Stimulated activated naive CD4-positive, alpha-beta T cell (primary cell): ENCODE measurements around the gene DNPEP.

Experiments
- DNase-seq, 6 experiments: peaks; one replicate each; lab custom pipeline; 2025; lab: John Stamatoyannopoulos, UW

The DNPEP gene

DNA sequence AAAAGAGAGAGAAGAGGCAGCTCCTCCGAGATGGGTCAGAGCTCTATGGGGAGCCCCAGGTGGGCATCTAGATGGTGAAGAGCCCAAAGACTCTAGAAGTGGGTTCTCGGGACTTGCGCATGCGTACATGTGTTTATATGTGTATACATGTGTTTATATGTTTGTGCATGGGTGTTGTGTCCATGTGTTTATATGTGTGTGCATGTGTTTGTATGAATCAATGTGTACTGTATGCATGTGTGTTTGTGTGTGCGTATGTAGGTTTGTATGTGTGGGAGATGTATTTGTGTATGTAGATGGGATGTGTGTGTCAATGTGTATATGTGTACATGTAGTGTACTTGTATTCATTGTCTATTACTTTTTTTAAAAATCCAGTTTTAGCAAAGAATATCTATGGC is 25.6 kb downstream of the DNPEP start:
- no peak for DNase-seq

DNA sequence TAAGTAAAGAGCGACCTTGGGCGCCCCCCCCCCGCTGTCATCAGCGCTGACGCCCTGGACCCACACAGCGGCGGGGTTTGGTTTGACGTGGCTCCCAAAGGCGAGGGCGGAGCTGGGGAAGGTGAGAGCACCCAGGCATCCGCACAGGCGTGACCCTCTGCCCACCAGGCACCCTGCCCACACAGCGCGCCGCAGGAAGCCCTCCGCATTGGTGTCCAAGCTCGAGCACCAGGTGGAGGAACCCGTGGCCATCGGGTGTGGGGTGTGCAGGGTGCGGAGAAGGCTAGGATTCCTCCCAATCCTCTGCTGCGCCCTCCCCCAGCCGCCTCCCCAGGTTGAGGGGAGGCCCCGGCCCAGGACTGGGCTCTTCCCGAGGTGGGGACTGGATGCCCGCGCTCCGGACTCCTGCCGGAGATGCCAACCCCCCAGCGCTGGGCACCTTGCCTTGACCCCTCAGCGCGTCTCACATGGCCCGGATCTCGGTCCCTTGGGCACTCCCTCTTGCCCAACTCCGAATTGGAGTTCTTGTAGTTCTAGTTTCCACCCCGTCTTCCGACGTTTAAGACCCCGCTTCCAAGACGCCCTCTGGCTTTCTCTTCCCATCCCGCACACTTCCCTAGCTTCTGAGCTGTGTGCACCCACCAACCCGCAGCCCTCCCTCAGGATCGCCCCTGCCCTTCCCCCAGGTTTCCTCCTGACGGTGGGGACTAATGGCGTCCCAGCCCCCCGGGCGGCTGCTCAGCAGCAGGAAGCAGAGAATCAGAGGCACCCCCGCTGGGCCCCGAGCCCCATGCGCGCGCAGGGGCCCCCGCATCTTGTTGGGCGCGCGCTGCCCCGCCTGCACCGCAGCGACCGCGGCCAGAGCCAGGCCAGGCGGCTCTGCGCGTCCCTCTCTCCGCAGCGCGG is 29.3 kb downstream of the DNPEP start:
- no peak for DNase-seq

DNA sequence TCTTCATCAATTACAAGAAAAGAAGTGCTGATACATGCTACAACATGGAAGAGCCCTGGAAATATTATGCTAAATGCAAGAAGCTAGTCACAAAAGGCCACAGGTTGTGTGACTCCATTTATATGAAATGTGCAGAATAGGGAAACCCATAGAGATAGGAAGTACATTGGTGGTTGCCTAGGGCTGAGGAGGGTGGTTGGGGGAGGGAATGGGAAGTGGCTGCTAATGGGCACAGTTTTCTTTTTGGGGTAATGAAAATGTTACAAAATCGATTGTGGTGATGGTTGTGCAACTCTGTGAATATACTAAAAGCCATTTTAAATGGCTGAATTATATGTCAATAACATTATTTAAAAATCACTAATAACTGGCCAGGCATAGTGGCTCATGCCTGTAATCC is 30.9 kb downstream of the DNPEP start:
- no peak for DNase-seq

DNA sequence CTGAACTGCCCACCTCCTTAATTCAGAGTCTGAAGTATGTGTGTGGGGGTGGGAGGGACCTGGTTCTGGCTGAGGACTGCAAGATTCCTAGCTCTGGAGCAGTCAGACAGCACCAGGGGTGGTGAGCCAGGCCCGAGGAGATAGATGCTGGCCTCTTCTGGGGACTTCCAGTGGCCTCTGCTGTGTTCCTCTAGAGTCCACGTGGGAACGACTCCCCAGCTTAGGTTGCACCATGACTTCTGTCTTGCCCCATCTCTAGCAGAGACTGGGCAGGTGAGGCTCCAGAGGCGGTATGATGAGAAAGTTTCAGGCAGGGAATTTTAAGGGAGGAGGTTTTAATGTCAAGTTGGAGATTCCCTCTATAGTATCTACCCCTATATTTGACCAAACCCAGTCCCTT is 33.1 kb downstream of the DNPEP start:
- no peak for DNase-seq

DNA sequence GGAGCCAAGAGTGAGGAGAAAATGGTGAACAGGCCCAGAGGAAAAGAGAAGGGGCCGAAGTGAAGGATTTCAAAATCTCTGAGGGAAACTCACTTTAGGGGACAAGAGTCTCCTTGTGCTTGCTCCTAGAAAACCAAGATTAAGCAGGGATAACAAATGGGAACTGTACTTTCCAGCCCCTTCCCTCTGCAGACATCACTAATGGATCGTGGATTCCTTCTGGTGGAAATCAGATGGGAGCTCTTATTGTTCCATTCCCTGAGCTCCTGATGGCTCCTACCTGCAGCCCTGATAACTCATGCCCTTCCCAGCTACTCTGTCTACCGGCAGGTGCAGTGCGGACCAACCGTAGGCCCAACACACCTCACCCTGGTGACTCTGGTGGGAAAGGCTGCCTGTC is 34.6 kb downstream of the DNPEP start:
- DNase-seq: no peak

DNA sequence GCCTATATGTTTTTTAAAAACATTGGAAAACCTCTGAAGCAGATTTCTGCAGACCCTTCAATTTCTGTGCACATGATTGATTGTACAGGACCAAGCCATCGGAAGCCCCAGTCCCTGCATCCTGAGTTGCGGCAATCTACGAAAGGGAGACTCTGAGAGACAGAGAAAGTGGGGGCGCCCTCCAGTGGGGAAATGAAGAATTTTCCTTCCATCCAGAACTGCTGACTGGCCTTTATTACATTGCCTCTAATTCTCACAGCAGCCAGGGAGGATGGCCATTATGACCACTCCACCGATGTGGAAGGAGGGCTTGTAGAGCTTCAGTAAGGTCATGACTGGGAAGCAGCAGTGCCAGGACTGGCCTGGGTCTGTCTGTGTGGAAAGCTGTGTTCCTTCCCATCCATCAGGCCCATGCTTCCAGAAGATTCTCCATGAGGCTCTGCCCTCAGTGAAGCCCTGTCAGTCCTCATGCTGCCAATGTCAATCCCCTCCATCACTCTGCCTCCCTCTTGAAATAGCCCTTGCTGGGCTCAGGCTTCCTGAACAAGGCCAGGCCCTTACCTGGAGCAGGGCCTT is 35.2 kb downstream of the DNPEP start:
- DNase-seq: peak; percentile 29 to 68 (median 40)

DNA sequence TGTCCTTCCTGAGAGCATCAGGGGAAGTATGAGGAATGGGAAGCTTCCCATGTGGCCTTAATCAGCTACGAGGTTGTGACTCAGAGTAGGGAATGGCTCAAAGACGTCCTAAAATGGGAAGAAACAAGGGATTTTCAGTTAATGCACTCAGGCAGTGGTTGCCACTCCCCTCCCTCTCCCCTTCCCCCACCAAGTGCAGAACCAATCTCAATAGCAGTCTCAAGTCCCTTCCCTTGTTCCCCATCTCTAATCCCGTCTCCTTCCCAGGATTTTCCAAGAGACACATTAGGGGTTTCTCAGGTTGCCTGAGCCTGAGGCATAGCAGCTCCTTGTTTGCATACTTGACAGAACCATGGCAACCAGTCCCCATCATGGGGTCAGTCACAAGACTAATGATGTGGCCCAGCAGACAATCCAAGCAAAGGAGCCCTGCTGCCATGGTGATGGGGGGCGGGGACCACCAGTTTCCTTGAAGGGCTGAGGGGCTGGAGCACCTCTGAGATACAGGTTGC is 36.9 kb downstream of the DNPEP start:
- no peak for DNase-seq

DNA sequence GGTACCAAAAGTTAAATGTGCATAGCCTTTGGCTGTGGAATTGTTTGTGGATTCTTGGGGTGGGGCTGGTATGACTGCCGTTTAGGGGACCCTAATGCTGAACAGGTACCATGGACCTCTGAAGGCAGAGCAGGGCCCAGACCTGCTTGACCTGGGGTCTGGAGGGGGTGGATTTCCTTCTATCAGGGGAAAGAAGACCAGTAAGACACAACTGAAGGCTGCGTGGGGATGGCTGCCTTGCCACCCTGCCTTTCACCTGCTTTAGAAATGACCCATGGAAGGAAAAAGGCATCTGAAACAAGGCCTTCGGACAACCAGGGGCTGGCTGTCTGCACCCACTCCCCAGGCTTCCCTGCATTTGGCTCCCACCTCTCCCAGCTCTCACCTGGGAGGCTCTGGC is 37.5 kb downstream of the DNPEP start:
- DNase-seq: no peak

DNA sequence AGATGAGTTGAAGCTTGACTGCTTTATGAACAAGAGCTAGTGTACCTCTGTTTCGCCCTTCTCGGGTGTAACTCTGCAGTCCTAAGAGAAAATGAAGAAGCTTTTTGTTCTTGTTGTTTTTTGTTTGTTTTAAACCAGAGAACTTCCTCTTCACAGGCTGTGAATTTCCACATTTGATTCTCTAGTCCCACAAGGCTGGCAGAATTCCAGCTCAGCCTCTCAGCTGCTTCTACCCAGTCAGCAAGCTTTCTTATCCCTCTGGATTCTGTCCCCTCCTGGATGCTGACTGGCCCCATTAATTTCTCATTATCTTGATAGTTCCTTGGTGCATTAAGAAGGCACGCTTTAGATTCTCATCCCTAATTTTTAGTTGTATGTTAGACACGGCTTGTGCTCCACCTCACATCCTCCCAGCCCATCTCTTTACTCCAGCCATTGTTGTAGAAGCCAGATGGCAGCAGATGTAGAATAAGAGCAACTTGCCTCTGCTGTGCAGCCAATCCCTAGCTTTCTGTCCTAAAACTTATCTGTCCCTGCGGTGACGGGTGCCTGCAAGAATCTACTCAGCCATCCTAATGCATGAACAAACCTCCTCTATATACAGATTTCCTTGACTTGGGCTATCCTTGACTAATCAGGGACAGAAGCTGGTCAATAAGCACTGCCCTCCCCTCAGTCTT is 42.8 kb downstream of the DNPEP start:
- DNase-seq: no peak

DNA sequence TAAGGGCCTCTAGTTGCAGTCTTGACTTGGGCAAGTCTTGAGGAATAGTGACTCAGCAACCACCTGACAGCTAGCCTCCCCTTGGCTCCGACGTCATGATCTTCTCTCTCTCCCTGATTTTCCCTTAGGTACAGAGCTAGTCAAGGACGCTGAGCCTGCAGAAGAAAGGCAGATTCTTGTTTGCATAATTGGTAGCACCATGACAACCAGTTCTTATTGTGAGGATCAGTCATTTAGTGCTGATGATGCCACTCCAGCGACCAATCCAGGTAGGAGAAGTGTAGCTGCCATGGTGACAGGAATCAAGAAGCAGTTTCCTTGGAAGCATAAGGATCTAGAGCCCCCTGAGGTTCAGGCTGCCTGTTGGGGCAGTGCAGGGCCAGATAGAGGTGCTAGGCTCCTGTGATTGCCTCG is 52.3 kb downstream of the DNPEP start:
- DNase-seq: no peak

DNA sequence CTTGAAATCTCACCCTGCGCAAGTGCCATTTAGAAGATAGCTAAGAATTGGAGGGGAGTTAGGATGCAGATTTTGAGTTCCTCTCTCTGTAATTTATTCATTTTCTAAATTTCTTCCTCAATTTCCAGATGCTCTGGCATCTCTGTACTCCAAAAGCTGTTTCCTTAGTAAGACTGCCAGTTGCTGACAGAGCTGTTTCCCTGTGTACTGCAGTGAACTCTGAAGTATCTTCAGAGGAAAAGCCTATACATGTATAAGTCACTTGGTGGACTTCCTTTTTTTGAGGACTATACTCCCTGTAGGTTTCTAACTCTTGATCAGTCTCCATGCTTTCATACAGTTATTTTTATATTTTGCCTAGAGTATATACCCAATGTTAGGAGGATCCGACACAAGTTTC is 53.6 kb downstream of the DNPEP start:
- DNase-seq: no peak

DNA sequence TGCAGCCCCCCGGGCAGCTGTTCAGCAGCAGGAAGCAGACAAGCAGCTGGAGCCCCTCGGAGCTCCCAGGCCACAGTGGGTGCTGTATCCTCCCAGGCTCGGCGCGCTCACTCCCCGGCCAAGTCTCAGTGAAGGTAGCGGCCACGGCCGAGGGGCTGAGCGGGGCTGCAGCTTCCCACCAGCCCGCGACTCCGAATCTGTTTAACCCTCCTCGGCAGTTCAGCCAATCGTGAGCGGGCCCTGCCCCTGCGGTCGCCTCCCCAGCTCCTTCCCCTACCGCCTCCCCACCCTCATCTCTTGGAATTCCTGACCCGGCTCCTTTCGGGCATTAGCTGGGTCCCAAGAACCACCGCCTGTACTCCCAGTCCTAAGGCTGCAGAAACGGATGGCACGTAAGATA is 55.2 kb downstream of the DNPEP start, which contains the start of gene RESP18:
Gene RESP18 (minus strand): TSS at position 203 of the 400 bp plus-strand sequence.
- DNase-seq: no peak

DNA sequence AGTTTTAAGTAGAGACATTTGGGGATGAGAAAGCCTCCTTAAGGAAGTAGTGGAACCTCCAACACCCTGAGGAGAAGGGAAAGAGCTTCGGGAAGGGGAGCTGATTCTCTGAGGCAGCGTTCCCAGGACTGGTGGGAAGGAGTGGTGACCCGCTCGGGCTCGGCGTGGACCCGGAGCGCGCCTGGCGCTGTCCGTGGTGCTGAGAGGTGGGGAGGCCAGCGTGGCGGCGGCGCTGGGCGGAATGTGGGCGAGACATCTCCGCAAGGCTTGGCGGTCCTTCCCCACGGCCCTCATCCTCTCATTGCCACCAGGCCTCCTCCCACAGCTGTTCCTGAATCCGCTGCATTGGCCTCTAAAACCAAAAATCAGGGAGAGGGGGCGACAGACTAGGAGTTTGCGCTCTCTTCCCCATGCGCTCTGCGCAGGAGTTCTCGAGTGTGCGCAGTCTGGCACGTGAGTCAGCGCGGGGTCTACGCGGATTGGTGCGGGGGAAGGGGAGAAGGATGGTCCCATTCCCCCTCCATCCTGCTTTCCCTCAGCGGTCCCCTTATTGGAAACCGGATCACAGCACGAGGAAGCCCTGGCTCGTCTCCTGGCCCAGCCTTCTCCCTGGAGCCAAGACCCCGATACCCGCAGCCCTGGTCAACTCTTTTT is 56.0 kb downstream of the DNPEP start:
- DNase-seq: peak in 3 of 6 experiments; percentile 4 to 15 (median 10)

DNA sequence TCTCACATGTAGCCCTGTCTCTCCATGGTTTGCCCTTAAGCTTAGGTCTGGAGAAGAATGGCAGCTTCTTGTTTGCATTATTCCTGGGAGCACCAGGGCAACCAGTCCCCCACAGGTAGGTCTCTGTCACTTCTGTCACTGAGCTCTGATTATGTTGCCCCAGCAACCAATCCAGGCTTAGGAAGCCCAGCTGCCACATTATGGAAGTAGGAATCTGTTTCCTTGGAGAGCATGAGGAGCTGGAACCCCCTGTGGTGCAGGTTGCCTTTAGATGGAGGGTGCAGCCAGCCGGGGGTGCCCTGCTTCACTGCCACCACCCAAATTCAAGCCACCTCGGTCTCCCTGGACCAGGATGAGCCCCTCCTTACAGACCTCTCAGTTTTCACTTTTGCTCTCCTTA is 60.0 kb downstream of the DNPEP start:
- DNase-seq: no peak

DNA sequence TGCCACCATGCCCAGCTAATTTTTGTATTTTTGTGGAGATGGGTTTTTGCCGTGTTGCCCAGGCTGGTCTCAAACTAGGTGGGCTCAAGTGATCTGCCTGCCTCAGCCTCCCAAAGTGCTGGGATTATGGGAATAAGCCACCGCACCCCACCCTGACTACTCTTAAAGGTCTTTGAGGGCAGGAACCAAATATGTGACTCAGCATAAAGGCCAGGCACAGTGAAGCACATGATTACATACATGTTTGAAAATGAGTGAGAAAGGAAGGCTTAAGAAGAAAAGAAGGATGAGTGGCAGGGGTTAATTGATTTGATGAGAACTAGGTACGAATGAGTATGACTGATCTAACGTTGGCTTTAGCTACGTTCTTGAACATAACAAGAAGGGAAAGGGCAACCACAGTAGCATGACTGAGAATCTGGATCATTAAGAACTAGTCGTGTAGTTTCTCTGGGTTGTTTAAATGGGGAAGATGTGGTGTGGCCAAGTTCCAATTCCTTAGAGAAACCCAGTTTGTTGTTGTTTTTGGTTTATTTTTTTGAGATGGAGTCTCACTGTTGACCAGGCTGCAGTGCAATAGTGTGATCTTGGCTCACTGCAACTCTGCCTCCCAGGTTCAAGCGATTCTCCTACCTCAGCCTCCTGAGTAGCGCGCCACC is 61.9 kb downstream of the DNPEP start:
- DNase-seq: no peak

DNA sequence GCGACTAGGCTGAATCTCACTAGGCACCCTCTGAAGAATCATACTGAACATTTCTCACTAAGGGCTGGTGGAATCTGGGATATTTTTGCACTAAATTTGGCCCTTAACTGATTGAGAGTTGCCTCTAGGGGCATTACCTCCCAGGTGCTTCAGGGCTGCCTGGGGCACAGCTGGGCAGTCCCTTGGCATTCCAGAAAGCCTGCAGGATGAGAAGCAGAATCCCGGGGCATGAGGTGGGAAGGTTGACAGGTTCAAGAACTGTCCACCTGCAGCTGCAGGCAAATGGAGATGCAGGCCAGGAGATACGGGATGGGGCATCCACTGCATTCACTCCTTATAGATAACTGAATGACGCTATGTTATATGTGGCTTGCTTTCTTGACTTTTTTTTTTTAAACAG is 62.6 kb downstream of the DNPEP start:
- no peak for DNase-seq

DNA sequence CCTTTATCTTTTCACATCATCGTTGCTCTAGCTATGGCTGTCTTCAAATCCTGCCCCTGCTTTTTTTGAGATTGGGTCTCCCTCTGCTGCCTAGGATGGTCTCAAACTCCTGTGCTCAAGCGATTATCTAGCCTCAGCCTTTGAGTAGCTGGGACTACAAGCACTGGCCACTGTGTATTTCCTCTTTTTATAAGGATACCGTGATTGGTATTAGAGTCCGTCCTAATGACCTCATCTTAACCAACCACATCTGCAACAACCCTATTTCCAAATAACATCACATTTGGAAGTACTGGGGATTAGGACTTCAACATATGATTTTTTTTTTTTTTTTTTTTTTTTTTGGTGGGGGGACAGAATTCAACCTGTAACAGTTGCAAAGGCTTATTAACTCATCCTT is 64.3 kb downstream of the DNPEP start:
- DNase-seq: no peak
